Thoracic aorta (tissue), 2 donors: ENCODE results near the gene MRPS11. TPM values are rescaled to one million over a fixed set of nuclear protein-coding genes. Genes with fewer than 3 reads are reported as not detected.
"Not testable (repeated sequence)": the region's sequence is repeated elsewhere in the genome, so short reads cannot be mapped to it uniquely, and the experiment has no call there.

ENCODE experiments used
- ATAC-seq: fragments of 150-250 bp; one replicate; pipeline ENCODE4 v1.8.0; 2017; ENCODE audit warnings: low read depth; ENCODE audit not compliant: insufficient number of reproducible peaks, low FRiP score
- DNase-seq: peaks from one replicate; pipeline ENCODE4 v3.0.0-alpha.2; 2020; ENCODE audit warnings: low spot score
- H3K27ac ChIP-seq, 2 donors: fragments of 200-600 bp; sonication (generic); 1 replicate in 1 of 2; 2 replicates in 1 of 2; pipeline ENCODE4 v1.5.1; 2016; ENCODE audit warnings: mild to moderate bottlenecking in 2 of 2, moderate library complexity in 2 of 2
- H3K27me3 ChIP-seq: fragments of 200-600 bp; sonication (generic); replicated peaks from 2 replicates; pipeline ENCODE4 v1.6.0; 2016; ENCODE audit warnings: mild to moderate bottlenecking; ENCODE audit not compliant: insufficient read depth
- H3K36me3 ChIP-seq: fragments of 200-600 bp; sonication (generic); one replicate; pipeline ENCODE4 v1.5.1; 2016
- H3K4me1 ChIP-seq, 2 donors: fragments of 200-600 bp; sonication (generic); 1 replicate in 1 of 2; 2 replicates in 1 of 2; pipeline versions ENCODE4 v1.5.1 to v1.6.0; 2016; ENCODE audit warnings: low read depth in 2 of 2, mild to moderate bottlenecking in 1 of 2; ENCODE audit not compliant: control insufficient read depth in 1 of 2
- H3K4me3 ChIP-seq: fragments of 200-600 bp; sonication (generic); 2 replicates; pipeline ENCODE4 v1.5.1; 2016; ENCODE audit warnings: mild to moderate bottlenecking
- H3K9me3 ChIP-seq: fragments of 200-600 bp; sonication (generic); 2 replicates; pipeline ENCODE4 v1.5.1; 2016
- total RNA-seq, 2 donors: library from RNA; depleted of rRNA; stranded (reverse); fragments of >200 nt; gene quantifications; one replicate each; pipeline versions ENCODE4 v1.1.0 to v1.2.3, GENCODE V29; 2016
- TF ChIP-seq, protein P1 (sequence below): fragments of 200-600 bp; sonication (generic); IDR thresholded peaks from one replicate; pipeline ENCODE4 v1.5.1; 2019; ENCODE audit warnings: antibody characterized with exemption

The MRPS11 gene
- total RNA-seq, 2 donors from 2014 or later = 8.5 to 37.9 TPM

DNA sequence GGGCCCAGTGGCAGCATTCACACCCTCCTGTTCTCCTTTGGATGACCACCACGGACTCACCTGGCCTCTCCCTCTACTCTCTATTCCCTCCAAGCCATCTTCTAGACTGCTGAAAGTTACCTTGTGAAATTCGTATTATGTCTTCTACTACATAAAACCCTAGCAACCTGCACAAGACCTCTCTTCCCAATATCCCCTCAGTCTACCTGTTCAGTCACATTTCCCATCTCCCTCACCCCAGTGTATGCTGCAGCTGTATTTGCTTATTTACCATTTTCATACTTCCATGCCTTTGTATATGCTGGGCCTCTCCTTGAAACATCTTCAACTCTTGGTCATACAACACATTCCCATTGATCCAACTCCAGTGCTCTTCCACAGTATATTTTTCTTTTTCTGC, 43.7 kb downstream of the MRPS11 start:
- no peak for ATAC-seq
- TF ChIP-seq, protein P1, sequence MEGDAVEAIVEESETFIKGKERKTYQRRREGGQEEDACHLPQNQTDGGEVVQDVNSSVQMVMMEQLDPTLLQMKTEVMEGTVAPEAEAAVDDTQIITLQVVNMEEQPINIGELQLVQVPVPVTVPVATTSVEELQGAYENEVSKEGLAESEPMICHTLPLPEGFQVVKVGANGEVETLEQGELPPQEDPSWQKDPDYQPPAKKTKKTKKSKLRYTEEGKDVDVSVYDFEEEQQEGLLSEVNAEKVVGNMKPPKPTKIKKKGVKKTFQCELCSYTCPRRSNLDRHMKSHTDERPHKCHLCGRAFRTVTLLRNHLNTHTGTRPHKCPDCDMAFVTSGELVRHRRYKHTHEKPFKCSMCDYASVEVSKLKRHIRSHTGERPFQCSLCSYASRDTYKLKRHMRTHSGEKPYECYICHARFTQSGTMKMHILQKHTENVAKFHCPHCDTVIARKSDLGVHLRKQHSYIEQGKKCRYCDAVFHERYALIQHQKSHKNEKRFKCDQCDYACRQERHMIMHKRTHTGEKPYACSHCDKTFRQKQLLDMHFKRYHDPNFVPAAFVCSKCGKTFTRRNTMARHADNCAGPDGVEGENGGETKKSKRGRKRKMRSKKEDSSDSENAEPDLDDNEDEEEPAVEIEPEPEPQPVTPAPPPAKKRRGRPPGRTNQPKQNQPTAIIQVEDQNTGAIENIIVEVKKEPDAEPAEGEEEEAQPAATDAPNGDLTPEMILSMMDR = no peak
- DNase-seq = no peak
- Histone ChIP-seq H3K36me3 (peaks cover 25% of the 10 kb centered on the region), H3K9me3 (no peaks in the 10 kb centered on the region), H3K27ac (no peak overlapping the region), H3K4me3 (no peak overlapping the region), H3K4me1 (no peaks in the 10 kb centered on the region), H3K27me3 (no peaks in the 10 kb centered on the region)

DNA sequence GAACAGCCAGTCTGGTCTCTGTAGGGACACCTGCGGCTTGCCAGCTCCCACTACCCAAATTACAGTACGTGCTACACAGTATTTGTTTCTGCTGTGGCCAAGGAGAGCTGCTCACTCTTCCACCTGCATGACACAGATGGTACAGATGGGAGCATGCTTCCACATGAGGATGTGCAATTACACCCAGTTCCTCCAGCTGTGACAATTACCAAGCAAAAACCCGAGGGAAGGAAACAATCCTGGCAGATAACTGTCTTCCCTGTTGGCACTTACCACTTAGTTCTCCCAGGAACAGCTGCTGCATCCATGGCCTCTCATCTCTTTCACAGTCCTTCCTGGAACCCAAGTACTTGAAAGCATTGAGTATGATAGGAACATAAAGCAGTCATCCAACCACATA, 44.6 kb downstream of the MRPS11 start:
- TF ChIP-seq, protein P1 = no peak
- no peak for ATAC-seq
- peaks cover 25% of the 10 kb centered on the region for H3K36me3 ChIP-seq
- no peaks in the 10 kb centered on the region for H3K4me1 ChIP-seq
- no peak for DNase-seq
- no peak overlapping the region for H3K4me3 ChIP-seq
- no peaks in the 10 kb centered on the region for H3K27me3 ChIP-seq
- H3K27ac ChIP-seq = no peak overlapping the region
- no peaks in the 10 kb centered on the region for H3K9me3 ChIP-seq

DNA sequence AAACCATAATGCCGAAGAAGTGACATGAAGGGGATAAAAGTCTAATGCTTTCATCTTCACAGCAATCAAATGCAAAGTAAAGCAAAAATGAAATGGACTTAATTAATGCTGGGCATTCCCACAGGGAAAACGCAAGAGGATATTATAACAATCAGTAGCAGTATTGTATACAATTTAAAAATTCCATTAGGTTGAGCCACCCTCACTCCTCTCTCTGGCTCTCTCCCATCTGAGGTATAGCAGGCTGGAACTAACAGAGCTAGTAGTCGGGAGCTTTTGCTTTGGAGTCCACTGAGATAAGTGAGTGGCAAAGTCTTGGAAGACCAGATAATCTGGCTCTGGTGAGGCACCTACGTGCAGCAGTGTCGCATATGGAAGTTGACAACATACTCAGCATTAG, 45.1 kb downstream of the MRPS11 start:
- Histone ChIP-seq H3K4me3 (no peak overlapping the region), H3K27ac (no peak overlapping the region), H3K4me1 (no peaks in the 10 kb centered on the region), H3K27me3 (no peaks in the 10 kb centered on the region), H3K9me3 (no peaks in the 10 kb centered on the region), H3K36me3 (peaks cover 25% of the 10 kb centered on the region)
- TF ChIP-seq, protein P1 = no peak
- ATAC-seq (no peak), DNase-seq (no peak)

DNA sequence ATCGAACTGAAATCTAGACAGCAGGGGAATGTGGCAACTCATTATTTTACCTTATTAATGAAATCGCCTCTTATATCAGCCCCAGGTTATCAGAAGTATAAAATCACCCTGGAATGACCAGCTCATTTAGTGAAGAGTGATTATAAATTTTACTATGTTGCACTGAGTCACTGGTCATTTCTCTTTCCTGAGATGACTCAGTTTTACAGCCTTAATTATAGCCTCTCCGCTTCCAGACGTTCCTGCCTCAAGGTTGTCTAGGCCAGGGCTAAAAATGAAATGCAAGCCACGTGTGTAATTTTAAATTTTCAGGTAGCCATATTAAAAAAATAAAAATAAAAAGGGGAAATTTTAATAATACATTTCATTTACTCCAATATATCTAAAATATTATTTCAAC, 45.7 kb downstream of the MRPS11 start:
- ATAC-seq = no peak
- H3K36me3 ChIP-seq = peaks cover 25% of the 10 kb centered on the region

DNA sequence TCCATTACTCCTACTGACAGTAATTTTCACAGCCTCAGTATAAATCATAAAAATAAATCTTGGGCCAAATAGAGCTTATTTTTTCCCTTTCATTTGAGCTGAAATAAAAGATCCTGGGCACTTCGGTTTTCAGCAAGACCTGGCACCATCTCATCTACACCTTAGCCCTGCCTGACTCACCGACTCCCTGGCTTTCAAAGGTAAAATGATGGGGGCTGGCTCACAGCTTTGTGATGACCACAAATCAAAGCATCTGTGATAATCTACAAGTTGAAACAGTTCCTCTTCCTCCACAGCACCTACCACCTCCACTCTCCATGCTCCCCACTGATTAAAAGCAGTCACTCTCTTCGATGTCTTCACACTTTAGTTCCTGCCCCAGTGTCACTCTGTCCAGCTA, 51.4 kb downstream of the MRPS11 start:
- H3K9me3 ChIP-seq = no peaks in the 10 kb centered on the region
- ATAC-seq (no peak), DNase-seq (no peak)
- H3K27ac ChIP-seq = no peak overlapping the region
- no peaks in the 10 kb centered on the region for H3K36me3 ChIP-seq
- TF ChIP-seq, protein P1 = no peak
- H3K27me3 ChIP-seq = no peaks in the 10 kb centered on the region
- H3K4me3 ChIP-seq = no peak overlapping the region
- no peaks in the 10 kb centered on the region for H3K4me1 ChIP-seq

More for the DNA sequence above, 45.7 kb downstream of the MRPS11 start:
- Histone ChIP-seq H3K27ac (no peak overlapping the region), H3K27me3 (no peaks in the 10 kb centered on the region), H3K4me1 (no peaks in the 10 kb centered on the region), H3K4me3 (no peak overlapping the region), H3K9me3 (no peaks in the 10 kb centered on the region)
- TF ChIP-seq, protein P1 = no peak
- no peak for DNase-seq

DNA sequence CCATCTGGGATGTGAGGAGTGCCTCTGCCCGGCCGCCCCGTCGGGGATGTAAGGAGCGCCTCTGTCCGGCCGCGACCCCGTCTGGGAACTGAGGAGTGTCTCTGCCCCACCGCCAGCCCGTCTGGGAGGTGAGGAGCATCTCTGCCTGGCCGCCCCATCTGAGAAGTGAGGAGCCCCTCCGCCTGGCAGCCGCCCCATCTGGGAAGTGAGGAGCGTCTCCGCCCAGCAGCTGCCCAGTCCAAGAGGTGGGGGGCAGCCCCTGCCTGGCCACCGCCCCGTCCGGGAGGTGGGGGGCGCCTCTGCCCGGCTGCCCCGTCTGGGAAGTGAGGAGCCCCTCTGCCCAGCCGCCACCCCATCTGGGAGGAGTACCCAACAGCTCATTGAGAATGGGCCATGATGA, 56.6 kb downstream of the MRPS11 start:
- not testable (repeated sequence) for H3K27ac ChIP-seq, H3K4me3 ChIP-seq, H3K27me3 ChIP-seq, ATAC-seq, H3K4me1 ChIP-seq, H3K9me3 ChIP-seq, DNase-seq
- H3K36me3 ChIP-seq = peaks cover 12% of the 10 kb centered on the region
